GM04503 (cell line): ENCODE measurements around the gene FBXW8.
A peak's percentile ranks its signal among the peaks of the same experiment; 100 is the strongest.

Experiments
- DNase-seq: peaks from one replicate; pipeline ENCODE4 v3.0.0-alpha.2; 2012; ENCODE audit warnings: low read depth

Gene FBXW8

GRCh38 chr12:116990971-116991966, 80.5 kb downstream of the FBXW8 start:
- DNase-seq, result no peak

DNA sequence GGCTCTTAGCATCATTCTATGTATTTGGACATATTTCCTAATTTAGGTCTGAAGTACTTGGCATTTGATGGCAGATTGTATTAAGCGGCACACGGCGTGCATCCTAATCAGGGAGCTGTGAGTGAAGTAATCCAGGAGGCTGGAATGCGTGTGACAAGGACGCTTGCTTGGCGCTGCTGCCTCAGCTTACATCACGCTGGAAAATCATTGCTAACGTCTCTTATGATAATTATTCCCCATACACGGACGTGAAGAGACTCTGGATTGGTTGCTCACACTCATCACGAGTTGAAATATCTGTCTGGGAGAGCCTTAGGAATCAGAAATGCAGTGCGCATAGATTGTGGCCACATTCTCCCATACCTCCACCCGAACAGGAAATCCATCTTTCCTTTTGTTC, 85.3 kb downstream of the FBXW8 start:
- DNase-seq, result no peak

GRCh38 chr12:116996621-116997020, 85.9 kb downstream of the FBXW8 start:
- DNase-seq, result no peak

GRCh38 chr12:116999066-116999465, 88.3 kb downstream of the FBXW8 start:
- DNase-seq, result no peak

GRCh38 chr12:117000316-117000715, 89.6 kb downstream of the FBXW8 start:
- DNase-seq, result no peak

GRCh38 chr12:117002051-117002817, 91.5 kb downstream of the FBXW8 start:
- no peak for DNase-seq

DNA sequence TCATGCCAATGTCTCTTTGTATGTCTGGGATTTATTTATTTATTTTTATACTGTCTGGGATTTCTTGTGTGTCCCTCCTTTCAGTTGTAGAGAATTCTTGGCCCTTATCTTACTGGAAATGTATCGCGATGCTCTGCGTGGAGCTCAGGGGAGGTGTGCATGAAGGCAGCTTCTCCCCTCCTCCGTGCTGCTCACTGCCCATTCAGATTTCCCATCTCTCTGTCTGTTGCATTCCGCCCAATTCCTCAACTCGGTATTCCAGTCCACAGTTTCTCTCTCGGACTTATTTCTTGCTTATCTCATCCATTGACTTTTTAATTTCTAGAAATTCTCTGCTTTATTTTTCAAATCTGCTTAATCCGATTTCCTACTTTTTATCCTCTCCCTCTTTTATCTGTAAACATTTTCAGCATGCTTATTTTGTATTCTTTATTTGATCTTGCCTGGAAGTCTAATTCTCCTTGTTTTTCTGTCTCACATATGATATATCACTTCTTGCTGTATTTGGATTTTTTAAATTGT, 93.2 kb downstream of the FBXW8 start:
- DNase-seq, result no peak

- DNase-seq, result no peak
Measured at GRCh38 chr12:117005417-117006046, 94.8 kb downstream of the FBXW8 start.

DNA sequence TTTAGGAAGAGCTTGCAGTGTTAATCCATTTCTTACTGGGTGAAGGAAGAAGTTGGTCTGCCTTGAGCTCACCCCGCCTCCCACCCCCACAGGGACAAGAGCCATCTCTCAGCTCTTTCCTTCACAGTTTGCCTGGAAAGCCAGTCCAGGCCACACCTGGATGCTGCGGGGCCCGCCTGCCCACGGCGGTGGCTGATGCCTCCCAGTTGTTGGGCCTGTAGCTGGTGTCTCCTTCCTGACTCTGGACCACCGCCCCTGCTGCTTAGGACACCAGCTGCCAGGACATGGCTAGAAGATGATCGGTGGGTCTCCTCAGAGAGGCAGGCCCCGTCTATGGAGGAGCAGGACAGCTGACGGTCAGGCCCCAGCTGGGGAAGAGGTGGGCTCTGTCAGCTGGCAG, 95.6 kb downstream of the FBXW8 start:
- DNase-seq, result no peak

GRCh38 chr12:117007577-117007976, 96.8 kb downstream of the FBXW8 start:
- no peak for DNase-seq

DNA sequence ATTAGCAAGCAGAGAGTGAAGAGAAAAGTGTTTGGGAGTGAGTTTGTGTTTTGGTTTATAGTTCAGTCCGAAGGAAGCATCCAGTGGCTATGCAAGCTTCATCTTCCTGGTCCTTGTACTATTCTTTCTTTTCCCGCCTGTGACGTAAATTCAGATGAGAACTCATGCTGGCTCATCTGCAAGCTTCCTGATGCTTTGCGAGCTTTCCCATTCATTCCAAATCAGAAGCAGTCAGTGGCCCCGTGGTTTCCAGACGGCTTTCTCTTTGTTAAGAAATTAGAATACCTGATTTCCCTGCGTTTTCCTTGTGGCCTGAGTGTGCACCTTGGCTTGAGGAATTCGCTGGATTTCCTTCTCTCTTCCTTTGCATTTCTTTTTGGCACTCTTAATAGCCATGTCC, 99.0 kb downstream of the FBXW8 start:
- DNase-seq, result no peak

DNA sequence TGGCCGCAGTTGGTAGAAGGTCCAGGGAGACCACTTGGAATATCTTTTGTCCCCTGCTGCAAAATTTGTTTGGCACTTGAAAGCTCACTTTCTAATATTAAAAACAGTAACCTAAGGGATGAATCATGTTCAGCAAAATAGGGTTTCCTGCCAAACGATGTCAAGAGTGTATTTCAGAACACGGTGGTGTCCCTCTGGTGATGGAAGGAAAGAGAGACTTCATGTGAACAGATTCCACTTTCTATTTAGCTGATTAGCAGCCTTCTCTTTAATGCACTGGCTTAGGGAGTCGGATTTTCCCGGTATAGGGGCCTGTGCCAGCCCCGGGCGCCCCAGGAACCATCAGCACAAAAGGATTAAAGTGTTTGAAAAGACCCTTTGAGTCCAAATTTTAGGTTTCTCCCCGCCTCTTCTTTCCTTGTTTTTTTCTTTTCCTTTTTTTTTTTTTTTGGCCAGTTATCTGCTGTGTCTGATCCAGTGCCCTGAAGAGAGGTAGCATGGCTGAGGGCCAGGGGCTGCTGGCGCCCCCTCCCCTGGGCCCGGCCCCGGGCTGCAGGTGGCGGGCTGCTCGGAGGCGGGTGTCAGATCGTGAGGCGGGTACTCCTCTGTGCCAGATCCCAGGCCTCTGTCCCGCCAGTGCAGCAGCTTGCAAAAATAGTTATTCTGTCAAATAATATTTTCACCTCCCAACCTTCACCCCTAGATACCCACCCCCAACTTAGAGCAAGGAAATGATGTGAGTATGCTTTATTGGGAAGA, 100.1 kb downstream of the FBXW8 start:
- DNase-seq, result no peak

DNA sequence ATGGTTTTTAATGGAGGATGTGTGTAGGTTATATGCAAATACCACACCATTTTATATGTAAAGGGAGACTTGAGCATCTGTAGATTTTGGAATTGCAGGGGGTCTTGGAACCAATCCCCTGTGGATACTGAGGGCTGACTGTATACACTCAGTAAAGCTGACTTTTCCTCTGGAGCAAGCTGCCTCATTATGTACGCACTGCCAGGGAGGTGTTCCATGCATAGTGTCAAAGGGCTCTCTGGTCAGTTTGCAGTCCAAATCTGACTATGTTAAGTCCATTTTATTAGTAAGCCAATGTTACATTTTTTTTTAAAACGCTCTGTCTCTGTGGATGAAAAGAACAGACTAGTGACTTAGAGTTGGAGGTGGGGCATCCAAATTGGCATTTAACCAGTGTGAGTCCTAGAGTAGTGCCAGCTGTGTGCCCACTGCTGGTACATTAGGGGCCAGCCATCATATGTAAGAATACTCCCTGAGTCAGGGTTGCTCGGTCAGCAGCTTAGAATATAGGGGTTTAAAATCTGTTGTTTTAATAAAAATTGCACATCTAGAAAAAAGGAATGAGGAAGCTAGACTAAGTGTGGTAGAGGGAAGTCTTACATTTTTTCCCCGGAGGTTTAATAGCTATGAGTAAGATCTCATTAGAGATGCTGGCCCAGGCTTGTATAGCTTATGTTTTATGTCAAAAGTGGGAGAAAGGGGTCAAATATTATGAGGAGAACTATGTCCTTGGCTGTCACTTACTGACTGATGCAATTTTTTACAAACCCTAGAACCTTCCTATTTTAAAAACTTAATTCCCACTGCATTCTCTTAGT, 101.4 kb downstream of the FBXW8 start:
- peak; percentile 47 for DNase-seq

DNA sequence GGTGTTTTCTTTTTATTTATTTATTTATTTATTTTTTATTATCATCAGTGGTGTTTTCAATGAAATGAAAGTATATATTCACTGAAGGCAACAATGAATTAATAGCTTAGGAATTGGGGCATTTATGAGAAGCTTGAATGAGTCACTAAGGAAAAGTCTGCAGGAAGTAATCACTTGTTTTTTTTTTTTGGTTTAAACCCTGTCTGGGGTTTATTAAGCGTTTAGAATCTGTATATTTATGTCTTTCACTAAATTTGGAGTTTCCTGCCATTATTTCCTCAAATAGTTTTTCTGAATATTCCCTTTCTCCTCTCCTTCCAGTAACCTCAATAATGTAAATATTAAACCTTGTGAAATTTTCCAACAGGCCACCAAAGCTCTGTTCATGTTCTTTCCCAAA, 103.0 kb downstream of the FBXW8 start:
- no peak for DNase-seq

DNA sequence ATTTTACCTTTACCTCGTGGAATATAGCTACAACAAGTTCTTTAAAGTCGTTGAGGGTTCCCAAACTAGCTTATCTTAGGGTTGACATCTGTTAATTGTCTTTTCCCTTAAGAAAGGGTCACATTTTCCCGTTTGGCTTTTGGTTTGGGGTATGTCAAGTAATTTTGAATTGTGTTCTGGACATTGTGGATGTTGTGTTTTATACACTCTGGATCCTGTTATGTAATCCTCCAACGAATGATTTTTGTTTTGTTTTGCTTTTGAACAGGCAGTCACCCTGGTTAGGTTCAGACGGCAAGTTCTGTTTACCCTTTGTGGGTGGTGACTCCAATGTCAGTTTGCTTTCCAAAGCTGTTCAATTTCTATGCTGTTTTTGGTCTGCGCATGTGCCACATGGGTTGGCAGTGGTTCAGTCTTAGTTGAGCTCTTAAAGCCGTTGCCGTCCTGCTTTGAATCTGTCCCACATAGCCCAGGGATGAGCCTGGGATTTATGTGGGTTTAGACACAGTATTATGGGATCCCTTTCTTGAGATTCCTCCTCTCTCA, 103.7 kb downstream of the FBXW8 start:
- no peak for DNase-seq

GRCh38 chr12:117015811-117016210, 105.1 kb downstream of the FBXW8 start:
- no peak for DNase-seq

- DNase-seq, result no peak
Measured at GRCh38 chr12:117017807-117018206, 107.1 kb downstream of the FBXW8 start.

DNA sequence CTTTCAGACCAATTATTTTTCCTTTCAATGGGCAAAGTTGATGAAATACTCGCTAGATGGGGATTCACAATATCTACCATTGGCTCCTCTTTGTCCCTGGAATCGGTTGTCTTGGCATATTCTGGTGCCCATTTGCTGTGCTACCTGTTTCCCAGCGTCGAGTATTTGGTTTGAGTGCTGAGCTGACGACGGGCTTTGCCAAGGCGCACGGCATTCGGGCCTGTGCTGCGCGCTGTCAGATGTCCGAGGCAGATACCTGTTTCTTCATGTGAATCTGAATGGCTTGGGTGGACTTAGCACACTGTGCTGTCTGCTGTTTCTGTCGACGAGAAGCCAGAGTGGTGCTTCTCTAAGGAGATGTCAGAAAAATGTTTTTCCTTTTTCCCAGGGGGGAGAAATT, 107.5 kb downstream of the FBXW8 start:
- no peak for DNase-seq

GRCh38 chr12:117018685-117019084, 107.9 kb downstream of the FBXW8 start:
- DNase-seq, result no peak

GRCh38 chr12:117019866-117020265, 109.1 kb downstream of the FBXW8 start:
- no peak for DNase-seq
